Activated T-cell treated with anti-CD3 and anti-CD28 coated beads, Interleukin-2, amount 50 U/mL, for 4 hours (primary cell): ENCODE data around the gene KIAA1671. TPM values are rescaled to one million over a fixed set of nuclear protein-coding genes. Genes with fewer than 3 reads are reported as not detected.

Experiments
- ATAC-seq, 2 donors: fragments of 200-7000 bp; cut with Tn5 transposase; one replicate each; pipeline ENCODE4 v1.10.0; 2021
- DNase-seq: peaks from one replicate; pipeline ENCODE4 v3.0.0-alpha.2; 2020
- H3K27me3 Mint-ChIP-seq: one replicate; pipeline ENCODE4 v1.8.0; 2021; ENCODE audit warnings: low read depth, mixed read lengths
- H3K36me3 Mint-ChIP-seq: one replicate; pipeline ENCODE4 v1.8.0; 2022; ENCODE audit warnings: mixed read lengths; ENCODE audit not compliant: insufficient read depth
- H3K4me1 Mint-ChIP-seq: one replicate; pipeline ENCODE4 v1.8.0; 2021; ENCODE audit warnings: low read depth, mixed read lengths
- H3K4me3 Mint-ChIP-seq: one replicate; pipeline ENCODE4 v1.8.0; 2021; ENCODE audit warnings: mild to moderate bottlenecking, moderate library complexity, mixed read lengths
- H3K9me3 Mint-ChIP-seq: one replicate; pipeline ENCODE4 v1.8.0; 2021; ENCODE audit warnings: mixed read lengths
- total RNA-seq, 3 donors: library from RNA; stranded (reverse); gene quantifications; one replicate each; pipeline ENCODE4 v1.2.1, GENCODE V29; 2021

KIAA1671 gene
- total RNA-seq, 3 donors from 2014 or later, result 4.0 to 9.7 (median 7.3) TPM

DNA sequence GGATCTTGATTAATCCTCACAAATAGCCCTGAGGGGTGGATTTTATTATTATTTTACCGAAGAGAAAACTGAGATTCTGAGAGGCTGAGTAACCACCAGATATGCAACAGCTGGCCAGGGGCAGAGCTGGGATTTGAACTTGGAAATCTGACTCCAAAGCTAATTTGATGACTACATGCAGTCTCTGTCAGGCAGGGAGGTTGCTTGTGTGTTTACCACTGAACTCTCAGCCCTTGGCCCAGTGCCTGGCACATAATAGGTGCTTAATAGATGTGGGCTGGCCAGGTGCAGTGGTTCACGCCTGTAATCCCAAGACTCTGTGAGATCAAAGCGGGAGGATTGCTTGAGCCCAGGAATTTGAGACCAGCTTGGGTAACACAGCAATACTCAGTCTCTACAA lies 125.4 kb downstream of the KIAA1671 start:
- H3K36me3 Mint-ChIP-seq, result no peaks in the 10 kb centered on the region
- H3K4me1 Mint-ChIP-seq, result peaks cover 52% of the 10 kb centered on the region
- DNase-seq, result no peak
- H3K27me3 Mint-ChIP-seq, result no peaks in the 10 kb centered on the region
- no peak for ATAC-seq
- no peak overlapping the region for H3K4me3 Mint-ChIP-seq
- no peaks in the 10 kb centered on the region for H3K9me3 Mint-ChIP-seq

DNA sequence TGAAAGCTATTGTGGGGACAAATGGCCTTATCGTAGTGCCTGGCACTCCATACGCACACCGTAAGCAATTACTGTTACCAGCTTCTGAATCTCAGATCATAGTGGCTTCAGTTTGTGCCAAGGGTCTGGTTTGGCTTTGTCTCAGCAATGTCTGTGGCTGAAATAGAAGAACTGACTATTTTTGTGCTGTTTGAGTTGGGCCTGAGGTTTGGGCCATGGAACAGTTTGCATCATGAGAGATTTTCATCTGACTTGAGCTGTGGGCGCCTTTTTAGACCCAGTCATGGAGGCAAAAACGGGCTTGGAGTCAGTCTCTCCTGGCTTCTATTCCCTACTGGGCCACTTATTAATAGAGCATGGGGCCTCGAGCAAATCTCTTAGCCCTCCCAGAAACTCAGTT lies 126.1 kb downstream of the KIAA1671 start:
- H3K4me1 Mint-ChIP-seq, result peaks cover 51% of the 10 kb centered on the region
- H3K36me3 Mint-ChIP-seq, result no peaks in the 10 kb centered on the region
- H3K4me3 Mint-ChIP-seq, result no peak overlapping the region
- no peaks in the 10 kb centered on the region for H3K27me3 Mint-ChIP-seq
- DNase-seq (no peak), ATAC-seq (no peak)
- H3K9me3 Mint-ChIP-seq, result no peaks in the 10 kb centered on the region

DNA sequence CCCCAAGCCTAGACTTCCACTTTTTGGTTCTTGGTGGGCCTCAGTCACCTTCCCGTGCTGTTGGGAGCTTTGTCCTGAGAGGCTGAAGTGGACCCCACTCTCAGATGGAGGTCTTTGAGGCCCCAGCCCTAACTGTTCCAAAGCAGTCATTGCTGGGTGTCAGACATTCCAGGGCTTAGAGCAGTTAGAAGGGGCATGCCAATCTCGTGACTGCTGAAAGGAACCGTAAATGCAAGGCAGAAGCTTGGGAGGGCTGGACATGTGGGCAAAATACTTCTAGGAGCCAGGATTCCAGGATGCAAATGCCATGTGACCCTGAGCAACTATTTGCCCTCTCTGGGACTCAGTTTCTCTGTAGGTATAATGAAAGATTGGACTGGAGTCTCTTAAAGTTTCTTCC lies 128.3 kb downstream of the KIAA1671 start:
- H3K27me3 Mint-ChIP-seq, result no peaks in the 10 kb centered on the region
- H3K4me1 Mint-ChIP-seq, result peaks cover 46% of the 10 kb centered on the region
- H3K9me3 Mint-ChIP-seq, result no peaks in the 10 kb centered on the region

GRCh38 chr22:25081409-25081824 lies 128.9 kb downstream of the KIAA1671 start:
- ATAC-seq (no peak), DNase-seq (peak; percentile 43)
- Mint-ChIP-seq H3K4me3 (no peak overlapping the region), H3K36me3 (no peaks in the 10 kb centered on the region), H3K9me3 (no peaks in the 10 kb centered on the region), H3K27me3 (no peaks in the 10 kb centered on the region), H3K4me1 (peaks cover 46% of the 10 kb centered on the region)

More for the DNA sequence above, 128.3 kb downstream of the KIAA1671 start:
- Mint-ChIP-seq H3K4me3 (no peak overlapping the region), H3K36me3 (no peaks in the 10 kb centered on the region)
- DNase-seq (no peak), ATAC-seq (no peak)

- no peak for ATAC-seq
- DNase-seq, result no peak
- H3K4me3 Mint-ChIP-seq, result no peak overlapping the region
- H3K9me3 Mint-ChIP-seq, result no peaks in the 10 kb centered on the region
- peaks cover 43% of the 10 kb centered on the region for H3K4me1 Mint-ChIP-seq
- no peaks in the 10 kb centered on the region for H3K27me3 Mint-ChIP-seq
- no peaks in the 10 kb centered on the region for H3K36me3 Mint-ChIP-seq
Measured at GRCh38 chr22:25082096-25082495, 129.6 kb downstream of the KIAA1671 start.

GRCh38 chr22:25083056-25083806 lies 130.7 kb downstream of the KIAA1671 start:
- Mint-ChIP-seq H3K9me3 (no peaks in the 10 kb centered on the region), H3K4me1 (peaks cover 33% of the 10 kb centered on the region)
- DNase-seq, result no peak

GRCh38 chr22:25083807-25084200 lies 131.3 kb downstream of the KIAA1671 start:
- ATAC-seq (no peak), DNase-seq (no peak)
- Mint-ChIP-seq H3K9me3 (no peaks in the 10 kb centered on the region), H3K4me1 (peaks cover 33% of the 10 kb centered on the region), H3K36me3 (no peaks in the 10 kb centered on the region), H3K4me3 (no peak overlapping the region), H3K27me3 (no peaks in the 10 kb centered on the region)

More at GRCh38 chr22:25083056-25083806, 130.7 kb downstream of the KIAA1671 start:
- ATAC-seq, result no peak
- no peaks in the 10 kb centered on the region for H3K27me3 Mint-ChIP-seq
- no peak overlapping the region for H3K4me3 Mint-ChIP-seq
- H3K36me3 Mint-ChIP-seq, result no peaks in the 10 kb centered on the region

GRCh38 chr22:25084405-25085107 lies 132.0 kb downstream of the KIAA1671 start:
- Mint-ChIP-seq H3K27me3 (no peaks in the 10 kb centered on the region), H3K36me3 (no peaks in the 10 kb centered on the region), H3K9me3 (no peaks in the 10 kb centered on the region), H3K4me3 (no peak overlapping the region), H3K4me1 (peaks cover 33% of the 10 kb centered on the region)
- DNase-seq (no peak), ATAC-seq (no peak)

- H3K36me3 Mint-ChIP-seq, result no peaks in the 10 kb centered on the region
- no peaks in the 10 kb centered on the region for H3K27me3 Mint-ChIP-seq
- no peaks in the 10 kb centered on the region for H3K9me3 Mint-ChIP-seq
- H3K4me3 Mint-ChIP-seq, result no peak overlapping the region
- DNase-seq (no peak), ATAC-seq (no peak)
- peaks cover 31% of the 10 kb centered on the region for H3K4me1 Mint-ChIP-seq
Measured at GRCh38 chr22:25085156-25085555, 132.6 kb downstream of the KIAA1671 start.

DNA sequence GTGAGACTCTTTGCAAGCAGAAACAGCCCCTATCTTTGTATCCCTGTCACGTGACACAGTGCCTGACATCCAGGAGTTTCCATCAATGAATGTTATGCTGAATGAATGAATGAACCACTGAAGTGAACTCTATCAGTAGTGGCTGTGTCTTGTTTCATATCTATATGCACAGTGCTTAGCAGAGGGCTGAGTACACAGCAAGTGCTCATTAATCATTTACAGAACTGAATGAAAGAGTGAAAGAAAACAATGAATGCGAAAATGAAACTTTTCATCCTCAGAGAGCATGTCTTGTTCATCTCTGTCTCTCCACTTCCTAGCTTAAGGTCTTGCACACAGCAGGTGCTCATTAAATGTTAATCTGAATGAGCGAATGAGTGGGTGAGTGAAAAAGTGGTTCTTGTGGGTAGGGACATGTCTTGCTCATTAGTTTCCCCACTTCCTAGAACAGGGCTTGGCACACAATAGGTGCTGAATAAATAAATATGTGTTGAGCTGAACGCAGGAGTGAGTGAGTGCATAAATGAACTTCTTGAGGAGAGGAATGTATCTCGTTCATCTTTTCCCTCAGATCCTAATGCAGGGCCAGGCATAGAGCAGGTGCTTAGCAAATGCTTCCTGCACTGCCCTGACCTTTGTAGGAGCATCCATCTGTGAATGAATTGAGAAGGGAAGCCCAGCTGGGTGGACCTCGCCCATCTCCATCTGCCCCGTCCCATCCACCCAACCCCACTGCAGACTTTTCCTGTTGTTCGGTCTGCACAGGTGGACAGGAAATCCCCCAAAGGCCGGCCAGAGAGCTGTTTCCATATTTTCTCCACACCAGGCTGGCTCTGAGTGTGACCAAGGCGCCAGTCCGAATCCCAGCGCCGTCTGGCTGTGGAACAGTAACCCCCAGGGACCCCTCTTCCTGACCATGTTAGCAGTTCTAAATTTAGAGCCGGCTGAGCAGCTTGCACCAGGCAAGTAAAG lies 133.7 kb downstream of the KIAA1671 start:
- Mint-ChIP-seq H3K4me3 (no peak overlapping the region), H3K27me3 (no peaks in the 10 kb centered on the region), H3K4me1 (peaks cover 30% of the 10 kb centered on the region), H3K9me3 (no peaks in the 10 kb centered on the region), H3K36me3 (no peaks in the 10 kb centered on the region)
- ATAC-seq (peak; percentile 91 to 95), DNase-seq (no peak)

DNA sequence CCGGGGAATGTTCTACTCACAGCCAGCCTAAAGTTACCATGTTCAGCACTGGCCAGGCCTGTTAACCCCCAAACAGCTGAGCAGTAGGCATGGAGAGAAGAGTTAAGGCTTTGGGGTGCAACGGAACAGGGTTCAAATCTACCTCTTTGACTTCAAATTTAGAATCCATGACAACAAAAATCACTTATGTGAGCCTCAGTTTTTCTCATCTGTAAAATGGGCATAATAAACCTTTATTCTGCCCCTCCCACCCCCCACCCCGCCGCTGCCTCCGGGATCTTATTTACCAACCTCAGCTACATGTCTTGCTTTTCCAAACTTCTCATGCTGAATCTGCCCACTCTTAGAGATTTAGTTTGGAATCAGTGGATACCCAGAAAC lies 134.4 kb downstream of the KIAA1671 start:
- ATAC-seq (no peak), DNase-seq (no peak)
- no peak overlapping the region for H3K4me3 Mint-ChIP-seq
- no peaks in the 10 kb centered on the region for H3K36me3 Mint-ChIP-seq
- no peaks in the 10 kb centered on the region for H3K27me3 Mint-ChIP-seq
- H3K9me3 Mint-ChIP-seq, result no peaks in the 10 kb centered on the region
- peaks cover 27% of the 10 kb centered on the region for H3K4me1 Mint-ChIP-seq

DNA sequence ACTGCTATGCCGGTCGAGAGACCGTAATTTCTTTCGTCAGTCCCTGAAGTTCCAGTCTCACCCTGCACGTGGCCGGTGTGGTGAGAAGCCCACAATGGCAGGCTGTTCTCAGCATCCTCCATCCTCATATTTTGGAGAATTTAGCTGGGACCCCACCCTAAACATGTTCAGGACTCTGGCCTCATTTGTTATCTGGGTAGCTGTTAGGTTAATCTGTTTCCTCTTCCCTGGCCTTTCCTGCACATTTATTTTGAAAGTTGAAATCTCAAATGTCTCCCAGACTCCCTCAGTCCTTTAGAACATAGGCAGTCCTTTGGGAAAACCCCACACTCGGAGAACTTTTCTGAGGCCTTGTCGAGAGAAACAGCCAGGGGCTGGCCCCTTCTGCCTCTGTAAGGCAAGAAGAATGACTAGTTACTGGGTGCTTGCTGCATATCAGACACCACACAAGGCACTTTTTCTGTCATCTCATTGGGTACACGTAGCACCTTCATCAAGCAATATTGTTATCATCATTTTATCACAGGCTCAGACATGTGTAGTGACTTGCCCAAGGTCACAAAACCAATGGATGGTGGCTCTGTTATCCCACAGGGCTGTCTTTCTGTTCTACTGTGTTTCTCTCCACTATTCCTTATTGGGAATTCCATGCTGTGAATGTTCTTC lies 137.8 kb downstream of the KIAA1671 start:
- Mint-ChIP-seq H3K9me3 (no peaks in the 10 kb centered on the region), H3K27me3 (no peaks in the 10 kb centered on the region), H3K4me1 (peaks cover 17% of the 10 kb centered on the region), H3K4me3 (no peak overlapping the region), H3K36me3 (no peaks in the 10 kb centered on the region)
- ATAC-seq (no peak), DNase-seq (no peak)

- DNase-seq (no peak), ATAC-seq (no peak)
- no peaks in the 10 kb centered on the region for H3K27me3 Mint-ChIP-seq
- peaks cover 7% of the 10 kb centered on the region for H3K4me1 Mint-ChIP-seq
- H3K36me3 Mint-ChIP-seq, result no peaks in the 10 kb centered on the region
- no peak overlapping the region for H3K4me3 Mint-ChIP-seq
- H3K9me3 Mint-ChIP-seq, result no peaks in the 10 kb centered on the region
Measured at GRCh38 chr22:25091458-25091857, 138.9 kb downstream of the KIAA1671 start.

- Mint-ChIP-seq H3K36me3 (no peaks in the 10 kb centered on the region), H3K27me3 (no peaks in the 10 kb centered on the region)
- DNase-seq, result no peak
Measured at GRCh38 chr22:25092119-25092518, 139.6 kb downstream of the KIAA1671 start.

More at GRCh38 chr22:25092119-25092518, 139.6 kb downstream of the KIAA1671 start:
- Mint-ChIP-seq H3K4me1 (peaks cover 3% of the 10 kb centered on the region), H3K9me3 (no peaks in the 10 kb centered on the region), H3K4me3 (no peak overlapping the region)
- ATAC-seq, result no peak
